GM20000 (cell line): Measurements from ENCODE around the gene CEMIP.
A peak's percentile ranks its signal among the peaks of the same experiment; 100 is the strongest.

ENCODE experiments used
- DNase-seq: peaks from one replicate; pipeline ENCODE4 v3.0.0; 2012; ENCODE audit warnings: low spot score
- TF ChIP-seq, protein P1 (sequence below): IDR thresholded peaks from 2 replicates; pipeline ENCODE4 v1.5.1; 2012; ENCODE audit warnings: mild to moderate bottlenecking, control low read depth; ENCODE audit errors: extremely low read depth, missing control alignments

The CEMIP gene

DNA sequence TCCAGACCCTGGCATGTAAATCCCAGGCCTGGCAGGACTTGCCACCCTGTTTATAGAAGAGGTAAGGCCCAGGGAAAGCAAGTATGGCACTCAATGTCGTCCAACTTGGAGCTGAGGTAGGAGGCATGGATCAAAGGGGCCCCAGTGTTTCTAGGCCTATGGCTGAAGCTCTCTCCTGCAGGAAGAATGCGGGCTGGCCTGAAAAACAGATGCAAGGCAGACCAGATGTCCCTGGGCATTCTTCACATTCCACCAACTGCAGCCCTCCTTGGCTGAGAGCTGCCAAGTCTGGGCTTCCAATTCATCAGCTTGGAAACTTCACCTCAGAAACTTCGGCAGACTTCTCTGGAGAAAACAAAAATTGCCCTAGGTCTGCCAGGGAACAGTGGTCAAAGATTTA lies 188.3 kb downstream of the CEMIP start:
- DNase-seq: no peak
- TF ChIP-seq, protein P1, sequence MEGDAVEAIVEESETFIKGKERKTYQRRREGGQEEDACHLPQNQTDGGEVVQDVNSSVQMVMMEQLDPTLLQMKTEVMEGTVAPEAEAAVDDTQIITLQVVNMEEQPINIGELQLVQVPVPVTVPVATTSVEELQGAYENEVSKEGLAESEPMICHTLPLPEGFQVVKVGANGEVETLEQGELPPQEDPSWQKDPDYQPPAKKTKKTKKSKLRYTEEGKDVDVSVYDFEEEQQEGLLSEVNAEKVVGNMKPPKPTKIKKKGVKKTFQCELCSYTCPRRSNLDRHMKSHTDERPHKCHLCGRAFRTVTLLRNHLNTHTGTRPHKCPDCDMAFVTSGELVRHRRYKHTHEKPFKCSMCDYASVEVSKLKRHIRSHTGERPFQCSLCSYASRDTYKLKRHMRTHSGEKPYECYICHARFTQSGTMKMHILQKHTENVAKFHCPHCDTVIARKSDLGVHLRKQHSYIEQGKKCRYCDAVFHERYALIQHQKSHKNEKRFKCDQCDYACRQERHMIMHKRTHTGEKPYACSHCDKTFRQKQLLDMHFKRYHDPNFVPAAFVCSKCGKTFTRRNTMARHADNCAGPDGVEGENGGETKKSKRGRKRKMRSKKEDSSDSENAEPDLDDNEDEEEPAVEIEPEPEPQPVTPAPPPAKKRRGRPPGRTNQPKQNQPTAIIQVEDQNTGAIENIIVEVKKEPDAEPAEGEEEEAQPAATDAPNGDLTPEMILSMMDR: no peak

DNA sequence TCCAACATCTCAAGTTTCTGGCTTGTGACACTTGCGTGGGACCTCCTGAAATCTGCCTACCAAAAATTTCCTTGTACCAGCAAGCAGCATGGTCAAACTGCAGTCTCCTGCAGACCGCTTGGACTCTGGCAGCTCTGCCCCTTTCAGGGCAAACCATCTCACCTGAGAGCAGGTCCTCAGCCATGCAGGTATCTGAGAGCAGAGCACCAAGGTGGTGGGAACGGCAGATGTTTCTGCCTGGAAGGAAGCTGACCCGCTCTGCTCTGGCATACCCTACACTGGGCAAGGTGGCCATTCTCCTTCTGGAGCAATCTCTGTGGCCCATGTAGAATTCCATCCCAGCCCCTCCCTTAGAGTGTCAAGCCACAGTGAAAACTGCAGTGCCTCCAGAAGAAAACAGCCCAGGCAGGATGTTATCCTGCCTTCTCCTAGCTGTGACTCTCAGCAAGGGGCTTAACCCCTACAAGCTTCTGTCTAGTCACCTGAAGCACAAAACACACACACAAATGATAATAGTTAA lies 188.9 kb downstream of the CEMIP start:
- TF ChIP-seq, protein P1: no peak
- no peak for DNase-seq

DNA sequence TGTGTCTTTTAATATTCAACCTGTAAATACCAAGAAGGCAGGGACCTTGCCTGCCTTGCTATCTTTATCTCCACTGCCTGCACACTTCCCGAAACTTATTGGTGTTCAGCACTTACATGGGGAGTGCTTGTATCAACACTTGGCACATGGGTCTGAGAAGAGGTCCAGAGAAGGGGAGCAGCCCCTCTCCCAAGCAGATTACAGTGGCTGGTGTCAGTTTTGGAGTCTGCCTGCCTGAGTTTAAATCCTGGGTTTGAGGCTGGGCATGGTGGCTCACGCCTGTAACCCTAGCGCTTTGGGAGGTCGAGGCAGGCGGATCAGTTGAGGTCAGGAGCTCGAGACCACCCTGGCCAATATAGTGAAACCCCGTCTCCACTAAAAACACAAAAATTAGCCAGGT lies 190.1 kb downstream of the CEMIP start:
- DNase-seq: no peak
- TF ChIP-seq, protein P1: no peak

DNA sequence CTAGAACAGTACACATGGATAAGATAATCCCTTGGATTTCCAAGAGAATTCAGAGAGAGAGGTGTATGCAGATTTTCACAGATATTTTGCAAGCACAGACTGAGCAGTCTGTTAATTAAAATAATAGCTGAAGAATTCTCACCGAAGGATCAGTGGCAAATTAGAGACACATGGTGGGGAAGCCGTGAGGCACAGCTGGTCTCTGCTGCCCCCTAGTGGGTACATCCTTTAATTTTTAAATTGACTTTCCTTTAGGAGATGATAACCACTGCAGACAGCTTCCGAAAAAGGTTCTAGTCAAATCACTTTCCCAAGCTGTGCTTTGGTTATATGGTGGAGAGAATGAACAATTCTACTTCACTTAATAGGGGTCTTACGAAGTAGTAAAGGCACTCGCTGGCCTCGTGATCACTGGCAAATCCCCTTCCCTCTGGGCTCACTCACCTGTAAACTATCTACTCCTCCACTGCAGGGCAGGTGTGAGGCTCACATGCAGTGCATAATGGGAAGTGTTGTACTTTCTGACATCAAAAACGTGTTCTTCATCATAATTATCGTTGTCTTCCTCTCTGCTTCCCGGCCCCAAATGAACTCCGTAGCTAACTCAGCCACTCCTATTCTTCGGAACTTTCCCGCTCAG lies 191.0 kb downstream of the CEMIP start:
- TF ChIP-seq, protein P1: peak; percentile 24
- DNase-seq: peak; percentile 59

DNA sequence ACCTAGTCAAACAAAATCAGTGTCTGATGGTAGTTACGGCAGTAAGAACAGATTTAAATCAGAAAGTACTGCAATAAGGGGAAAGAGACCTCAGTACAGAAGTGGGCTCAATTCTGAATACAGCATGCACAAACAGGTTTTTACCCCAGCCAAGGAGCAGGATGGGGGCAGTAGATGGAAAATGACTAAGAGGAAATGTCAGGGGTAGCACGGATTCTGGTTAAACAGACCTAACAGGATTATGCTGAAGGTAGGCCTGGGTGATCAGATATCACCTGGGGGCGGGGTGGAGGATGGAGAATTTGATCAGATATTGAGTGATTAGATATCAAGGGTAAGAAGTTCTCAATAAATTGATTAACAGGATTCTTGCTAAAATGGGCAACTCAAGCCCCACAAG lies 191.5 kb downstream of the CEMIP start:
- DNase-seq: no peak
- TF ChIP-seq, protein P1: no peak

DNA sequence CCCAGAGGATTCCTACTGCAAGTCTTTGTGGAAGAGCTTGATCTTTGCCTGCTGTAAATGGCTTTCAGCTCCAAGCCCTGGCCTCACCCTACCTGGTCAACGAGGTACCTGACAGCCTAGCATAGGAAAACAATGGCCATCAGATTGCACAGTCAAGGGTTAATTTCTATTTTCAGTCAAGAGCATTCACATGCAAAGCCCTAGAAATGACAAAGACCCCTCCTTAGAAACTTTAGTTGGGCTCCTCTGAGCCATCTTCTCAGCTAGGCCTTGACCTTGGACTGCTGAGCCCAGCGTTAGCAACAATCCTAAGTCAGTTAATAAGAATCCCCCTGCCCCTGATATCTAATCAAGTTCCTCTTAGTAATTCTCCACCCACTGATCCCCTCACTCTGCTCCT lies 192.0 kb downstream of the CEMIP start:
- no peak for DNase-seq

DNA sequence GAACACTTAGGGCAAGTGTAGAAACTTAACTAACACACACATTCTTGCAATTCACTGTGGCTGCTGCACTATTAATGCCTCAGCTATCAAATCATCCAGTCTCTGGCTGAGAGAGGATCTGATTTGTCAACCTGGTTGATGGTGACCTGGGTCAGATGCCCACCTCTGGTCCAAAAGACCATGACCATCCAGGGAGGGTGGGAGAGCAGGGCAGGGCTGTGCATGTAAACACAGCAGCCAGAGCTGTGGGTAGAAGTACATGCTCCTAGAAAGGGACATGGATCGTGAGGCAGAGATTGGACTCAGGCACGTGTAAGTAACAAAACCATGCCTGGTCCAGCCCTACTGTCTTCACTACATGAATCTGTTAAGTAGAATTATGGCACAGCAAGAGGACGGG lies 193.1 kb downstream of the CEMIP start:
- TF ChIP-seq, protein P1: no peak
- DNase-seq: no peak

More for the DNA sequence above, 192.0 kb downstream of the CEMIP start:
- TF ChIP-seq, protein P1: no peak
